HG02623 (cell line): ENCODE results near the gene HSPA12B.

Experiments used
- ATAC-seq: cut with Tn5 transposase; IDR thresholded peaks from one replicate; pipeline ENCODE4 v1.9.1; 2021; ENCODE audit warnings: moderate library complexity; ENCODE audit not compliant: unreplicated experiment

HSPA12B gene

GRCh38 chr20:3732327-3733118 is at the start of gene HSPA12B:
Gene HSPA12B (plus strand): TSS chr20:3732685. CDS start chr20:3738675, 5,990 bp downstream.
- ATAC-seq: no peak

GRCh38 chr20:3685341-3685740 is 47.1 kb upstream of the HSPA12B start:
- ATAC-seq: no peak

GRCh38 chr20:3686421-3686820 is 46.1 kb upstream of the HSPA12B start:
- ATAC-seq: no peak

- ATAC-seq: no peak
Measured at GRCh38 chr20:3686867-3687321, 45.6 kb upstream of the HSPA12B start.

- no peak for ATAC-seq
Measured at GRCh38 chr20:3687655-3688054, 44.8 kb upstream of the HSPA12B start.

GRCh38 chr20:3689978-3690377 is 42.5 kb upstream of the HSPA12B start:
- ATAC-seq: no peak

GRCh38 chr20:3690413-3690812 is 42.1 kb upstream of the HSPA12B start:
- ATAC-seq: no peak

GRCh38 chr20:3691306-3691705 is 41.2 kb upstream of the HSPA12B start:
- no peak for ATAC-seq

GRCh38 chr20:3691897-3692296 is 40.6 kb upstream of the HSPA12B start:
- no peak for ATAC-seq

- no peak for ATAC-seq
Measured at GRCh38 chr20:3692706-3693294, 39.7 kb upstream of the HSPA12B start.

- ATAC-seq: no peak
Measured at GRCh38 chr20:3693376-3693775, 39.1 kb upstream of the HSPA12B start.

GRCh38 chr20:3694864-3695263 is 37.6 kb upstream of the HSPA12B start:
- no peak for ATAC-seq

GRCh38 chr20:3696200-3696599 is 36.3 kb upstream of the HSPA12B start:
- no peak for ATAC-seq

- ATAC-seq: no peak
Measured at GRCh38 chr20:3696745-3697587, 35.5 kb upstream of the HSPA12B start.

- no peak for ATAC-seq
Measured at GRCh38 chr20:3697588-3698305, 34.7 kb upstream of the HSPA12B start.

GRCh38 chr20:3698591-3699001 is 33.9 kb upstream of the HSPA12B start:
- no peak for ATAC-seq

GRCh38 chr20:3699037-3699436 is 33.4 kb upstream of the HSPA12B start:
- ATAC-seq: no peak

GRCh38 chr20:3701061-3701998 is 31.2 kb upstream of the HSPA12B start:
- no peak for ATAC-seq

- no peak for ATAC-seq
Measured at GRCh38 chr20:3702611-3703391, 29.7 kb upstream of the HSPA12B start.
